Thoracic aorta (tissue), 2 donors: ENCODE data around the gene DOK4. TPM values are rescaled to one million over a fixed set of nuclear protein-coding genes. Genes with fewer than 3 reads are reported as not detected.
A peak's percentile ranks its signal among the peaks of the same experiment; 100 is the strongest.

Experiments
- ATAC-seq: fragments of 150-250 bp; one replicate; pipeline ENCODE4 v1.8.0; 2017; ENCODE audit warnings: low read depth; ENCODE audit not compliant: insufficient number of reproducible peaks, low FRiP score
- DNase-seq: peaks from one replicate; pipeline ENCODE4 v3.0.0-alpha.2; 2020; ENCODE audit warnings: low spot score
- H3K27ac ChIP-seq, 2 donors: fragments of 200-600 bp; sonication (generic); 1 replicate in 1 of 2; 2 replicates in 1 of 2; pipeline ENCODE4 v1.5.1; 2016; ENCODE audit warnings: mild to moderate bottlenecking in 2 of 2, moderate library complexity in 2 of 2
- H3K27me3 ChIP-seq: fragments of 200-600 bp; sonication (generic); replicated peaks from 2 replicates; pipeline ENCODE4 v1.6.0; 2016; ENCODE audit warnings: mild to moderate bottlenecking; ENCODE audit not compliant: insufficient read depth
- H3K36me3 ChIP-seq: fragments of 200-600 bp; sonication (generic); one replicate; pipeline ENCODE4 v1.5.1; 2016
- H3K4me1 ChIP-seq, 2 donors: fragments of 200-600 bp; sonication (generic); 1 replicate in 1 of 2; 2 replicates in 1 of 2; pipeline versions ENCODE4 v1.5.1 to v1.6.0; 2016; ENCODE audit warnings: low read depth in 2 of 2, mild to moderate bottlenecking in 1 of 2; ENCODE audit not compliant: control insufficient read depth in 1 of 2
- H3K4me3 ChIP-seq: fragments of 200-600 bp; sonication (generic); 2 replicates; pipeline ENCODE4 v1.5.1; 2016; ENCODE audit warnings: mild to moderate bottlenecking
- H3K9me3 ChIP-seq: fragments of 200-600 bp; sonication (generic); 2 replicates; pipeline ENCODE4 v1.5.1; 2016
- CTCF ChIP-seq: fragments of 200-600 bp; sonication (generic); IDR thresholded peaks from one replicate; pipeline ENCODE4 v1.5.1; 2019; ENCODE audit warnings: antibody characterized with exemption
- total RNA-seq, 2 donors: library from RNA; depleted of rRNA; stranded (reverse); fragments of >200 nt; gene quantifications; one replicate each; pipeline versions ENCODE4 v1.1.0 to v1.2.3, GENCODE V29; 2016

Gene DOK4
- total RNA-seq, 2 donors from 2014 or later, result 43.2 to 70.1 TPM

- TF ChIP-seq CTCF, result no peak
- Histone ChIP-seq H3K27ac (no peak overlapping the region), H3K4me3 (no peak overlapping the region), H3K4me1 (peaks cover 2 to 21% of the 10 kb centered on the region in 2 donors), H3K27me3 (no peaks in the 10 kb centered on the region), H3K9me3 (no peaks in the 10 kb centered on the region), H3K36me3 (peaks cover 15% of the 10 kb centered on the region)
- ATAC-seq (no peak), DNase-seq (no peak)
Measured at GRCh38 chr16:57526498-57526897, 40.2 kb upstream of the DOK4 start.

GRCh38 chr16:57525761-57526160 lies 39.5 kb upstream of the DOK4 start:
- no peak for TF ChIP-seq CTCF
- no peak for ATAC-seq
- Histone ChIP-seq H3K36me3 (peaks cover 19% of the 10 kb centered on the region), H3K4me1 (peaks cover 2 to 15% of the 10 kb centered on the region in 2 donors), H3K9me3 (no peaks in the 10 kb centered on the region), H3K4me3 (no peak overlapping the region), H3K27ac (no peak overlapping the region), H3K27me3 (no peaks in the 10 kb centered on the region)
- DNase-seq, result no peak

GRCh38 chr16:57522960-57523359 lies 36.7 kb upstream of the DOK4 start:
- TF ChIP-seq CTCF, result no peak
- Histone ChIP-seq H3K4me1 (peaks cover 0 to 2% of the 10 kb centered on the region in 2 donors), H3K27me3 (no peaks in the 10 kb centered on the region), H3K4me3 (peak overlapping the region; percentile 38), H3K36me3 (peaks cover 23% of the 10 kb centered on the region), H3K9me3 (no peaks in the 10 kb centered on the region), H3K27ac (peak overlapping the region in 1 of 2 donors; percentile 19)
- ATAC-seq (no peak), DNase-seq (no peak)

- no peak overlapping the region for H3K4me3 ChIP-seq
- no peak overlapping the region for H3K27ac ChIP-seq
- TF ChIP-seq CTCF, result peak; percentile 97
- no peaks in the 10 kb centered on the region for H3K27me3 ChIP-seq
- no peak for DNase-seq
- no peak for ATAC-seq
- H3K4me1 ChIP-seq, result peaks cover 0 to 2% of the 10 kb centered on the region in 2 donors
- H3K36me3 ChIP-seq, result peaks cover 40% of the 10 kb centered on the region
- no peaks in the 10 kb centered on the region for H3K9me3 ChIP-seq
Measured at GRCh38 chr16:57519796-57520360, 33.6 kb upstream of the DOK4 start.

GRCh38 chr16:57518922-57519321 lies 32.6 kb upstream of the DOK4 start:
- H3K36me3 ChIP-seq, result peaks cover 47% of the 10 kb centered on the region
- H3K4me1 ChIP-seq, result peaks cover 0 to 2% of the 10 kb centered on the region in 2 donors
- H3K4me3 ChIP-seq, result no peak overlapping the region
- ATAC-seq (no peak), DNase-seq (no peak)
- H3K9me3 ChIP-seq, result no peaks in the 10 kb centered on the region
- no peaks in the 10 kb centered on the region for H3K27me3 ChIP-seq
- no peak for TF ChIP-seq CTCF
- H3K27ac ChIP-seq, result no peak overlapping the region
